GM21529 (cell line): ENCODE data around the gene STK32B.

ENCODE experiments used
- ATAC-seq: cut with Tn5 transposase; IDR thresholded peaks from one replicate; pipeline ENCODE4 v1.9.1; 2021; ENCODE audit not compliant: unreplicated experiment

The STK32B gene

GRCh38 chr4:5381961-5382441, 330.7 kb downstream of the STK32B start:
- no peak for ATAC-seq

- ATAC-seq: no peak
Observed at GRCh38 chr4:5383191-5383980, 332.1 kb downstream of the STK32B start.

GRCh38 chr4:5385741-5386311, 334.5 kb downstream of the STK32B start:
- no peak for ATAC-seq

GRCh38 chr4:5386921-5387320, 335.6 kb downstream of the STK32B start:
- no peak for ATAC-seq

GRCh38 chr4:5387457-5387856, 336.2 kb downstream of the STK32B start:
- no peak for ATAC-seq

- ATAC-seq: no peak
Observed at GRCh38 chr4:5389756-5390310, 338.6 kb downstream of the STK32B start.

GRCh38 chr4:5391492-5391891, 340.2 kb downstream of the STK32B start:
- ATAC-seq: no peak

- no peak for ATAC-seq
Observed at GRCh38 chr4:5393911-5394513, 342.7 kb downstream of the STK32B start.

GRCh38 chr4:5395781-5396180, 344.5 kb downstream of the STK32B start:
- ATAC-seq: no peak

GRCh38 chr4:5398056-5398455, 346.8 kb downstream of the STK32B start:
- no peak for ATAC-seq

GRCh38 chr4:5399124-5399523, 347.8 kb downstream of the STK32B start:
- ATAC-seq: no peak

- no peak for ATAC-seq
Observed at GRCh38 chr4:5399790-5400421, 348.6 kb downstream of the STK32B start.

- ATAC-seq: no peak
Observed at GRCh38 chr4:5403746-5404497, 352.6 kb downstream of the STK32B start.

- no peak for ATAC-seq
Observed at GRCh38 chr4:5409237-5409636, 358.0 kb downstream of the STK32B start.

- ATAC-seq: no peak
Observed at GRCh38 chr4:5409972-5410618, 358.8 kb downstream of the STK32B start.

- ATAC-seq: no peak
Observed at GRCh38 chr4:5412296-5412695, 361.0 kb downstream of the STK32B start.

- no peak for ATAC-seq
Observed at GRCh38 chr4:5412751-5413150, 361.5 kb downstream of the STK32B start.

- ATAC-seq: no peak
Observed at GRCh38 chr4:5416637-5417036, 365.4 kb downstream of the STK32B start.

GRCh38 chr4:5420266-5420665, 369.0 kb downstream of the STK32B start:
- ATAC-seq: no peak

GRCh38 chr4:5421416-5421815, 370.1 kb downstream of the STK32B start:
- no peak for ATAC-seq
